NCI-H82 (cell line): ENCODE measurements around the gene FOXRED2.
A peak's percentile ranks its signal among the peaks of the same experiment; 100 is the strongest.

Experiments
- DNase-seq: peaks from one replicate; lab custom pipeline; 2025; lab: John Stamatoyannopoulos, UW

Gene FOXRED2

DNA sequence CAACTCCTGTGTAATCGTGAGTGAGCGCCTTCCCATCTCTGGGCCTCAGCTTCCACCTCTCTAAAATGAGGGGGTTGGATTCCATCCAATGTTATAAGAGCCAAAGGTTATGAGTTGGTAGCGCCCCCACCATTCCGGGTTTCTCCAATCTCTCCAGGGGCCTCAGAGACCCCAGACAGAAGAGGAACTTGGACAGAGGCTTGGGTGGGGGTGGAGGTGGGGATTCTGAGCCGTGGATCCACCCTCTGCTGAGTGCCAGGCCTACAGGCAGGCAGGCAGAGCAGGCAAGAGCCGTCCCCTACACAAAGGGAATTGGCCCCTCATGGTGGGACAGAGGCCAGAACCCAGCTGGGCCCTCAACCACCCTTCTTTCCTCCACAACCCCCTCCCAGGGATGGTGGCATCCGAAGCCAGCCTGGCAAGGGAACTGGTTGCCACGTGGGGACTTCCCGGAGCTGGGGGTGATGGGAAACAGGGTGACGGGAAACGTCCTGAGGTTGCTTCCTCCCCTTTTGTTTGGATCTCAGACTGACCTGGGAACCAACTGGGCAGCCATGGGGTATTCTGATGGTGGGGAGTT is 57.2 kb downstream of the FOXRED2 start:
- DNase-seq = no peak

GRCh38 chr22:36447632-36448031 is 59.2 kb downstream of the FOXRED2 start:
- no peak for DNase-seq

GRCh38 chr22:36445158-36445668 is 61.6 kb downstream of the FOXRED2 start:
- no peak for DNase-seq

DNA sequence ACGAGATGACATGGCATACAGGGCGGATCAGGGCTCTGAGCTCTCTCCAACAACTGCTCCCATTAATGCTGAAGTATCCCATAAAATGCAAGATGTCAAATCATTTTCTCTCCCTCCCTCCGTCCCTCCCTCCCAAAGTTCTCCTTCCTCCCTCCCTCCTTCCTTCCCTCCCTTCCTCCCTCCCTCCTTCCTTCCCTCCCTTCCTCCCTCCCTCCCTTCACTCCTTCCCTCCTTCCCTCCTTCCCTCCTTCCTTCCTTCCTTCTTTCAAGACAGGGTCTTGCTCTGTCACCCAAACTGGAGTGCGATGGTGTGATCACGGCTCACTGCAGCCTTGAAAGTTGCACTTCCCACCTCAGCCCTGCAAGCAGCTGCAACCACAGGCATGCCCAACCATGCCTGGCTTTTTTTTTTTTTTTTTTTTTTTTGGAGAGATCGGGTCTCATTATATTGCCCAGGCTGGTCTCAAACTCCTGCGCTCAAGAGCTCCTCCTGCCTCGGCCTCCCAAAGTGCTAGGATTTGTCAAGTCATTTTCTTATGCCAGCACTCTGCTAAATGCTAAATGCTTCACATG is 63.6 kb downstream of the FOXRED2 start:
- no peak for DNase-seq

DNA sequence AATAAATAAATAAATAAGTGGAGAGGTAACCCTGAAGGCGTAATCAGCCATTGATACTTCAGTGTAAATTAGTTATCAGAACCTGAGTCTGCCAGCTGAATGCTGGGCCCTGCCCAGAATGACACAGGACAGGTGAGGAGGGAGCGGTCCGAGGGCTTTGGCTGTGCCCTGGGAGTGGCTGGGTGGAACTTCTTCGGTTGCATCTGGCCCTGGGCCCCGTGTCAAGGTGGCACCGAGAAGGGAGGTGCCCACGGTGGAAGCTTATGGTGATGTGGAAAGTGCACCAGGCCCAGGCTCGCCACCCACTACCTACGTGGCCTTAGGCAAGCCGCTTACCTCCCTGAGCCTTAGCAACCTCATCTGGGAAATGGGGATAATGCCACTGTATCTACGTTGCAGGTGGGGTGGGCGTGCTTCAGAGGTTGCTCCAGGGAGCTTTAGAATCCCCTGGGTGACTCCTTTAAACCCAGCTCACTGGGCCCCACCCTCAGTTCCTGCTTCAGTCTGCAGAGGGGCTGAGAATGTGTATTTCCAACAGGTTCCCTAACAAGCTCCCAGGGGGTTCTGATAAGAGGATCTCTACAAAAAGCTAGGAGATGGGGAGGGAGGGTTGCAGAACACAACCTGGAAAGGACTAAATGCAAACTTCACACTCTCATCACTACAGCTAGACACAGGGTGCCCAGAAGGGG is 64.2 kb downstream of the FOXRED2 start:
- no peak for DNase-seq

DNA sequence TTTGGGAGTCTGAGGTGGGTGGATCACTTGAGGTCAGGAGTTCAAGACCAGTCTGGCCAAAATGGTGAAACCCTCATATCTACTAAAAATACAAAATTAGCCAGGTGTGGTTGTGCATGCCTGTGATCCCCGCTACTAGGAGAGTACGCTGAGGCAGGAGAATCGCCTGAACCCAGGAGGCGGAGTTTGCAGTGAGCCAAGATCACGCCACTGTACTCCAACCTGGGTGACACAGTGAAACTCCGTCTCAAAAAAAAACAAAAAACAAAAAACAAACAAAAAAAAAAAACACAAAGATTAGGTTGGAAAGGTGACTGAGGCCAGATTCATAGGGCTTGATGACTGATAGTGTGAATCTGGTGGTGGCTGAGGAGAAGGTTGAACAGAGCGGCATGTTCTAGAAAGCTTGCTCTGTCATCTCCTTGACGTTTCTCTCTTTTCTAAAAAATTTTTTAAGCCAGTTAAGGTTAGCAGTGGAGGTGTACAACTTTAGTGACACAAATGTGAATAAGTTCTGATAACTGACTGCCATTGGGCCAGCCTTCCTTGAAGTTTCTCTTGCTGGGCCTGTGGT is 66.3 kb downstream of the FOXRED2 start:
- no peak for DNase-seq

DNA sequence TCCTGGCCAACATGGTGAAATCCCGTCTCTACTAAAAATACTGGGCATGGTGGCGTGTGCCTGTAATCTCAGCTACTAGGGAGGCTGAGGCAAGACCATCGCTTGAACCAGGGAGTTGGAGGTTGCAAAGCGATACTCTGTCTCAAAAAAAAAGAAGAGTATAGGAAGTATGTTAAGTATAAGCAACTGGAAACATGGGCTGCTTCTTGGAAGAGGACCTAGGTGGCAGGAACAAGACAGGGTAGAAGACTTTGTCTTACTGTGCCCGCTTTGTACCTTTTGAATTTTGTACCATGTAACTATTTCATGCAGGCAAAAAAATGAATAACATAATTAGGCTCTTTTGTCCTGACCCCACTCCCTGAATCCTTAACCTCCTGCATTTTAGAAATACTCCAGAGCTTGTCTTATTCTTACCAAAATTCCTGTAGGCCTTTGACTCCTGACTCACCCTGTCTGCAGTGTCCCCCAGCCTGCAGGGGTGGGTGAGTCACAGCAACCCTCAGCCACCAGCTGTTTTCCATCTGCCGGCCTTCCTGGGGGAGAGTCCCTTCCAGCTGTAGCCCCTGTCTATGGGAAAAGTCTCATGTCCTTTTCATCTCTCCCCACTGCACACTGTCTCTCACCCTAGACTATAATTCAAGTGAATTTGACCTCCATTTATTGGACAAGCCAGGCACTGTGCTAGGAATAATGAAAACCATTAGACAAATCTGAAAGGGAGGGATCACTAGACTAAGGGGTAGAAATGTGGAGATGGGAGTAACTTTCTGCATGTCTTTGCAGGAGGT is 67.2 kb downstream of the FOXRED2 start:
- DNase-seq = peak; percentile 25
